Cardiac fibroblast (primary cell): Measurements from ENCODE around the gene ZNF860.
"Not testable (repeated sequence)": the region's sequence is repeated elsewhere in the genome, so short reads cannot be mapped to it uniquely, and the experiment has no call there.

Experiments
- DNase-seq, 2 donors: peaks; one replicate each; pipeline versions ENCODE4 v3.0.0 to v3.0.0-alpha.2; 2010; ENCODE audit warnings: low read depth in 2 of 2
- H3K4me3 ChIP-seq, 2 donors: replicated peaks in 1 of 2; 1 replicate in 1 of 2; 2 replicates in 1 of 2; pipeline ENCODE4 v1.5.1; 2011; ENCODE audit warnings: low read depth in 2 of 2, low read length in 2 of 2, mild to moderate bottlenecking in 2 of 2, moderate library complexity in 1 of 2
- TF ChIP-seq, protein P1 (sequence below): IDR thresholded peaks from one replicate; pipeline ENCODE4 v1.5.1; 2011; ENCODE audit warnings: low read depth, mild to moderate bottlenecking, low read length, inconsistent platforms

ZNF860 gene

DNA sequence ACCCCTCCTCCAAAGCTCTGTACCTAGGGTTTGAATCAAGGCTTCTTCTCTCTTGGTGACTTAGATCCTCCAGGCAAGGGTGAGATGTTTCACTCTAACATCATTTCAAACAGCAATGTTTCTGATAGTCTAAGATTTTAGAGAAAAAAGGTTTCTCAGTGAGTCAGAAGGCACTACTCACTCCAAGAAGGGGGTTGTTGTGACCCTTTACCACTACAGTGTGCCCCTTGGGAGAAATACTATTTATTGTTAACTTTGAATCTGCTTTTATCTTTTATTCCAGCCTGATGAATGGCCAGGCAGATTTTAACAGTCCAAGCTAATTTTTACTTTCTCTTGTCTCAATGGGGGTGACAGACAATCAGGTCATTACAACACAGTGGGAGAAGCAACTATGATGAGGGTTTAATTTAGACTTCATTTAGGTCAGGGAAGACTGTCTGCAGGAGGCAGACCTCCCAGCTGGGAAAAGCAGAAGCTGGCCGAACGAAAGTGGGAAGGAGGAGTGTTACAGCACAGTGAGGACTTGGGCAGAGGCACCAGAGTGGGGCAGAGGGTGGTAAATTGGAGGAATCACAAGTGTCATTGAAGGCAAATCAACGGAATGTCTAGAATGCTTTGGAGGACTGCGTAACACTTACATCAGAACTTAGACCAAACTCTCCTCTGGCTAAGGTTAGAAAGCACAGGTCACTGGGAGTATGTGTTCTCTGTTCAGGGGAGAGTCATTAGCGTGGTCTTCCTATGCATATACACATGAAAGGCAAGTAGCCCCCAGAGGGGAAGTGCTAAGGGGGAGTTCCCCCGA is 21.2 kb downstream of the ZNF860 start:
- peak in 1 of 2 donors; percentile 84 for DNase-seq
- no peak overlapping the region for H3K4me3 ChIP-seq
- TF ChIP-seq, protein P1, sequence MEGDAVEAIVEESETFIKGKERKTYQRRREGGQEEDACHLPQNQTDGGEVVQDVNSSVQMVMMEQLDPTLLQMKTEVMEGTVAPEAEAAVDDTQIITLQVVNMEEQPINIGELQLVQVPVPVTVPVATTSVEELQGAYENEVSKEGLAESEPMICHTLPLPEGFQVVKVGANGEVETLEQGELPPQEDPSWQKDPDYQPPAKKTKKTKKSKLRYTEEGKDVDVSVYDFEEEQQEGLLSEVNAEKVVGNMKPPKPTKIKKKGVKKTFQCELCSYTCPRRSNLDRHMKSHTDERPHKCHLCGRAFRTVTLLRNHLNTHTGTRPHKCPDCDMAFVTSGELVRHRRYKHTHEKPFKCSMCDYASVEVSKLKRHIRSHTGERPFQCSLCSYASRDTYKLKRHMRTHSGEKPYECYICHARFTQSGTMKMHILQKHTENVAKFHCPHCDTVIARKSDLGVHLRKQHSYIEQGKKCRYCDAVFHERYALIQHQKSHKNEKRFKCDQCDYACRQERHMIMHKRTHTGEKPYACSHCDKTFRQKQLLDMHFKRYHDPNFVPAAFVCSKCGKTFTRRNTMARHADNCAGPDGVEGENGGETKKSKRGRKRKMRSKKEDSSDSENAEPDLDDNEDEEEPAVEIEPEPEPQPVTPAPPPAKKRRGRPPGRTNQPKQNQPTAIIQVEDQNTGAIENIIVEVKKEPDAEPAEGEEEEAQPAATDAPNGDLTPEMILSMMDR = no peak

DNA sequence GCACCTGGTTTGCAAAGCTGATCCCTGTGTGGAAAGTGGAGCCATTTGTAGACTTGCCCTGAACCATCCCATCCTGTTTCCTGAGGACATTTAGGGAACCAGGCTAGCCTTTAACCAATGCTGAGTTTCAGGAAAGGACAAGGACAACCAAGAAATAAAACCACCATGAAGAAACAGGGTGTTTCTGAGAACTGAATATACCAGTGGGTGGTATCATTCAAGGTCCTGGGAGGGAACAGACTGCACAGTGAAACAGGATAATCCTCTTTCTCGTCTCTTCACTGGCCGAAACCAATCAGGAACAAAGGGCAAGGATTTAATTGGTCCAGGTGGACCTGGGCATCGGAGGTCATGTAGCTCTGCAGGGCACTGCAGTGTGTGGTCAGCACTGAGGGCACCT is 21.8 kb downstream of the ZNF860 start:
- TF ChIP-seq, protein P1 = no peak
- DNase-seq = no peak
- no peak overlapping the region for H3K4me3 ChIP-seq

DNA sequence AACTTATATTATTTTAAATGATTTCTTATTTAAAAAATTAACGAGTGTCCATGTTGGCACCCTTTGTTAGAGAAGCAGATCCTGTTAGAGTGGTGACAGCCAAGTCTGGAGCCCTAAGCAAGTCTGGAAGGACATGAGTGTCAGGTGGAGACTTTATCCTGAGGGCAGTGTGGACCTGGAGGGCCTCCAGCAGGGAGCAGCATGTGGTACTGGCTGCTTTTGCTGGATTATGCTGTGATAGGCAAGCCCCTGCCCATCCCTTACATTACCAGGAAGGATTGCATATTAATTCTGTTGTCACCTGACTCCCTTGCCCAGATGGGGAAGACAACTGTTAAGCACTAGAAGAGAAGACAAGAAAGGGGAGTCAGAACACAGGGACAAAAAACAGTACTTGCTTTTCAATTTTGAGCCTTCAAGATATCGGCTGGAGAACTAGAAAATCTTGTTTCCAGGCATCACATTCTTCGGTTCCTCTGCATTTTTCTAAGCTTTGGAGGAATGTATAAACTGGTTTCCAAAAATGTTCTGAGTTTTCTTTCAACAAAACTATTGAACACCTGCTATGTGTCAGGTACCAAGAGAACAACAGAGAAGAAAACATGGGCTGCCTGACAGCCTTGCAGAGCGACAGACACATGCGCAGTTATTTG is 22.7 kb downstream of the ZNF860 start:
- no peak overlapping the region for H3K4me3 ChIP-seq
- DNase-seq = no peak
- TF ChIP-seq, protein P1 = no peak

- H3K4me3 ChIP-seq = no peak overlapping the region
- TF ChIP-seq, protein P1 = no peak
- peak in 1 of 2 donors; percentile 50 for DNase-seq
Observed at GRCh38 chr3:32009101-32009500, 27.6 kb downstream of the ZNF860 start.

GRCh38 chr3:32009957-32010356 is 28.4 kb downstream of the ZNF860 start:
- no peak overlapping the region for H3K4me3 ChIP-seq
- TF ChIP-seq, protein P1 = no peak
- no peak for DNase-seq

DNA sequence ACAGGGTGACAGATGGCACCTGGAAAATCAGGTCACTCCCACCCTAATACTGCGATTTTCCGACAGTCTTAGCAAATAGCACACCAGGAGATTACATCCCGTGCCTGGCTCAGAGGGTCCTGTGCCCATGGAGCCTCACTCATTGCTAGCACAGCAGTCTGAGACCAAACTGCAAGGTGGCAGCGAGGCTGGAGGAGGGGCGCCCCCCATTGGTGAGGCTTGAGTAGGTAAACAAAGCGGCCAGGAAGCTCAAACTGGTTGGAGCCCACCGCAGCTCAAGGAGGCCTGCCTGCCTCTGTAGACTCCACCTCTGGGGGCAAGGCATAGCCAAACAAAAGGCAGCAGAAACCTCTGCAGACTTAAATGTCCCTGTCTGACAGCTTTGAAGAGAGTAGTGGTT is 29.1 kb downstream of the ZNF860 start:
- not testable (repeated sequence) for DNase-seq, H3K4me3 ChIP-seq

- not testable (repeated sequence) for H3K4me3 ChIP-seq, DNase-seq
Observed at GRCh38 chr3:32015638-32016037, 34.1 kb downstream of the ZNF860 start.
